Neural progenitor cell (in vitro differentiated cells): Measurements from ENCODE around the gene IL11RA.
"Not testable (repeated sequence)": the region's sequence is repeated elsewhere in the genome, so short reads cannot be mapped to it uniquely, and the experiment has no call there.

ENCODE experiments used
- CTCF ChIP-seq: fragments of 200-600 bp; sonication (generic); IDR thresholded peaks from 2 replicates; pipeline ENCODE4 v1.5.1; 2017; ENCODE audit warnings: antibody characterized with exemption, mild to moderate bottlenecking
- EZH2 ChIP-seq: fragments of 200-600 bp; sonication (generic); IDR thresholded peaks from 2 replicates; pipeline ENCODE4 v1.6.1; 2017; ENCODE audit warnings: antibody characterized with exemption, mild to moderate bottlenecking, moderate library complexity
- EZH2phosphoT487 ChIP-seq: fragments of 200-600 bp; sonication (generic); IDR thresholded peaks from 2 replicates; pipeline ENCODE4 v1.6.1; 2017; ENCODE audit warnings: antibody characterized with exemption

GRCh38 chr9:34639322-34639721, 12.7 kb upstream of the IL11RA start:
- TF ChIP-seq CTCF, EZH2phosphoT487, EZH2: not testable (repeated sequence)
